HG03108 (cell line): ENCODE results near the gene CLDN8.

Experiments
- ATAC-seq: cut with Tn5 transposase; IDR thresholded peaks from one replicate; pipeline ENCODE4 v1.9.1; 2021; ENCODE audit warnings: moderate library complexity; ENCODE audit not compliant: unreplicated experiment

The CLDN8 gene

DNA sequence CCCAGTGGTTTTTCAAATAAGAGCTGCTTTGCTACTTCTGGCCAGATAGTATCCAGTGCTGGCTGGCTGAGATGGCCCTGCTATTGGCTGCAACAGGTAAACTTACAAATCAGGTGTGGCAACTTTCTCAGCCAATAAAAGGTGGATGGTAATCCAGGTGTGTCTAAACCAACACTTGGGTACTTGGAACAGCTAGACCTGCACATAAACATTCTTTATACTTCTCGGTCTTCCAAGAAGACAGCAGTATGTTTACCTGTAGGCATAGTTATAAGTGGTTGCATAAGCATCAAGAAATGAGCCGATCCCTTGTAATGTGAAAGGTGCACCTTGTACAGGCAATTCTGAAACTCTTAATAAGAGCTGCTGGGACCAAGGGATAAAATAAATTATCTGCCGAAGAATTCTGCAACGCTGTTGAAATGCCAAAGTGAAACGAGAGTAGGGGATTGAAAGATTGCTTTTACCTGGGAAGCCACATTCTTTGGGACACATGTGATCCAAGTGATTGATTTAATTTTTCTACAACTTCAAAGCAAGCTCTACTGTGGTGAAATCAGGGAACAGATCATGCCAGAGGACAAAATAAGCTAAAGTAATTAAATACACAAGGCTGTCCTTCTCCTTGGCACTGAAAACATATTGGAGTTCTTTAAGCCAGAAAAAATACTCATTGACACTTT, at the start of gene CLDN8:
Gene CLDN8 (minus strand): TSS at position 57 of the 683 bp plus-strand sequence. CDS start 172 bp downstream, outside the sequence.
- ATAC-seq, result no peak

GRCh38 chr21:30257773-30258172, 41.9 kb upstream of the CLDN8 start:
- no peak for ATAC-seq

GRCh38 chr21:30256100-30256499, 40.2 kb upstream of the CLDN8 start:
- no peak for ATAC-seq

GRCh38 chr21:30255679-30256078, 39.8 kb upstream of the CLDN8 start:
- no peak for ATAC-seq

DNA sequence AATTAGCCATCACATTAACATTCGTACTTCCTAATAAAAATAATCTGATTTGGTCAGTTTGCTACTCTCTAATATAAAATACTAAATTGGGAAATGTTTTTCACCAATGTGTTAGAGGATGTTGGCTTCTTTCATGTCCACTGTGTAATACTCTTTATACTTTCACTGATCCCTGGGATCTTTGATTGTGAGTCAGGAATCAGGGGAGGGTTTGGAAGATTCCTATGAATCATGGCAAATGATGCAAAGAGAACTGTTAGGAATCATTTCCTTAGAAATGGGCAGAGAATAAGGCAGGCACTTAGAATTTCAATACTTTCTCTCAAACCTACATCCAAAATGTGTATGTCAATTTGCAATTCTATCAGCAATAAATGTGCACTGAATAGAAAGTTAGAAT, 35.9 kb upstream of the CLDN8 start:
- ATAC-seq, result no peak

DNA sequence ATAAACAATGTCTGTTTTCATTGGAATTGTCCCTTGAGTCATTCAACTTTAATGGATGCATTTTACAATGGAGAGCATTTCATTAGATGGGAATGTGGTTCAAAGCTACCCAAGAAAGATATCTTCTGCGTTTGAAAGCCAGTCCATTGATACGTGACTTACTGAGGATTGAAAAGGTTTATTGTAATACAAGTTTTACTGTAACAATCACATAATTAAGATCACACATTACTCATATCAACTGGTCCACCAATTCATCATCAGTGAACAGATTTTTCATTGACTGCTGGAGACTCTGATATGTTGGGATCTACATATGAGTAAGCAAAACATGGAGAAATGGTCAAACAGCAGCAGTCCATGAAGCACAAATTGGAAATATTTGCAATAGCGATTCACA, 34.0 kb upstream of the CLDN8 start:
- no peak for ATAC-seq

GRCh38 chr21:30248844-30249243, 32.9 kb upstream of the CLDN8 start:
- no peak for ATAC-seq

DNA sequence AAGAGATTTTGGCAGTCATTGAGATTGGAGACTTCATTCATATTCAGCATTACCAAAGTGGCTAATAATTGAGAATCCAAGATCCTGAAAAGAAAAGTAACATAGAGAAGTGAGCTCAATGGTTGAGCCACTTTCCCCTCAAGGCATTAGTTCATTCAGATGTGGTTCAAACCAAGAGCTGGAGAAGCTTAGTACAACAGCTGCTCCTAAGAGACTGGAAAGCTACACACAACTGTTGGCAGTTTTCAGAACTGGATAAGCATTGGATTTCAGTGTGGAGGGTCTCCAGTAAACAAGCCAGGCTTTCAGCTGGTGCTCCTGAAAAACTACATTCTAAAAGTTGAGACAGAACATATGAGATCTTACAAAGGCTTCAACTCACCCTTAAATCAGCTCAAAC, 29.2 kb upstream of the CLDN8 start:
- no peak for ATAC-seq

- no peak for ATAC-seq
These were observed 27.8 kb upstream of the CLDN8 start for GRCh38 chr21:30243691-30244090.

GRCh38 chr21:30240661-30241060, 24.8 kb upstream of the CLDN8 start:
- no peak for ATAC-seq

GRCh38 chr21:30238168-30238567, 22.3 kb upstream of the CLDN8 start:
- ATAC-seq, result no peak

DNA sequence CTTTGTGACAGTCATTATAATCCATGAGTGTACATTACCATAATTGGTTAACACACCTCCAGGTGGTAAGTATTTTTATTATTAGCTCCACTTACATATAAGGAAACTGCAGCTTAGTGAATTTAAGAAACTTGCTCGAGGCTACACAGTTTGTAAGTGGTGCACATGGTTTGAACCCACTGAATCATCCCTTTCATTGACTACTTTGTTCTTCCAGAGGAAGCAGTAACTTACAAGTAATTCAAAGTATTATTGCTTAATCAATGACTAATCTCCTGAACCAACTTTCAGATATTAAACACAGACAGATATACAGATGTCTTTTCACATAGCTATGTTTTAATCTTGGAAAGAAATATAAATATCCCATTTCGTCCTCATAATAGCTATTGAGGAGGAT, 18.7 kb upstream of the CLDN8 start:
- no peak for ATAC-seq

DNA sequence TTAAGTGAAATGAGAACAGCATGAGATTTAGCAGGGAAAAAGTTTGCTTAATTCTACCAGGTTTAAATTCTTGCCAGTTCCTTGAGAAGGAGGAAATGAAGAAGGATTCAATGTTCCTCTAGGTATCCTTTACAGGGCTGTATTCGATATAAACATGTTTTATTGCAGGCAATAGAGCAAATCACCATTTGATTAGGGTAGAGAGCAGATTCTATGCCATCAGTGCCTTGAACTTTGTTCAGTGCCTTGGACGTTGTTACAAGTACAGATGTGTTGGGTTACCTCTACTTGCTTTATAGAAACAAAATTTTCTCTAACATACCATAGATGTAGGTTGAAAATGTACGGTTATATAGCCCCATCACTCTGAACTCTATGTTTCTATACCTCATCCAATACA, 18.2 kb upstream of the CLDN8 start:
- ATAC-seq, result no peak

- ATAC-seq, result no peak
These were observed 17.5 kb upstream of the CLDN8 start for GRCh38 chr21:30233228-30234020.

DNA sequence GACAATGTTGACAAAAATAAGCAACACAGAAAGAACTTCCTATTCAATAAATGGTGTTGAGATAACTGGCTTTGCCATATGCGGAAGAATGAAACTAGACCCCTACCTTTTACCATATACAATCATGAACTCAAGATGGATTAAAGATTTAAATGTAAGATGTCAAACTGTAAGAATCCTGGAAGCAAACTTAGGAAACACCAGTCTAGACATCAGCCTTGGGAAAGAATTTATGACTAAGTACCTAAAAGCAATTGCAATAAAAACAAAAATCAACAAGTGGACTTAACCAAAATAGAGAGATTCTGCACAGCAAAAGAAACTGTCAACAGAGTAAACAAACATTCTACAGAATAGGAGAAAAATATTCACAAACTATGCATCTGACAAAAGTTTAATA, 16.1 kb upstream of the CLDN8 start:
- no peak for ATAC-seq

DNA sequence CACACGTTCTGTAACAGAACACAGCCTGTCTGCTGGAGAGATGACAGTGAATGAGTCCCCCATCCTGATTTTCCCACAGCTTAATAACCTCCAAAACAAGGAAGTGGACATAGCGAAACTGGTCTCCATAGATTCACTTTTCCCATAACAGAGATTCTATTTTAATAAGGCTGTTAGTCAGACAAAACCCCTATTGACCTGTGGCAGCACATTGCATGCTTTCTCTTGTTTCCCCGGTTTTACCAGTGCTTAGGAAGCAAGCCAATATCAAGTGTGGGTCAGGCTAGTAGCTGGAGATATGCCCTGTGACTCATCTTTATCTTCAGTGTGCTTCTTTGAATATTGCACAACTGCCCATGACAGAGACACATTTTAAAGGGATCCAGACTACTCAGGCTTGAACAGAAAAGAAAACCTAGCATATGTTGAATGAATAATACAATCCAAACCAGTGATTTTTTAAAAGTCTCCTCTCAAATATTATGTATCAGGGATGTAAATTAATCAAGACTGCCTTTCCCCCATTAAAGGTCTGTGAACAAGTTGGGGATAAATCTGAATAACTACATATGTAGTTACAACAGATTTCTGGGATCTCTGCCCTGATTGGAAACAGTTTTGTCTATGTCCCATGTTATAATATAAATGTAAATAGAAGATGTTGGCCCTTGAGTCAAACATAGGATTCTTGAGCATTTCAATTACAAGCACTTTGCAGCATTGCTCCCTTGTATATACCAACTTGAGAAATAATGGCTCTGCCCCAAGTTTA, 11.9 kb upstream of the CLDN8 start:
- ATAC-seq, result no peak

GRCh38 chr21:30227128-30227527, 11.2 kb upstream of the CLDN8 start:
- ATAC-seq, result no peak

DNA sequence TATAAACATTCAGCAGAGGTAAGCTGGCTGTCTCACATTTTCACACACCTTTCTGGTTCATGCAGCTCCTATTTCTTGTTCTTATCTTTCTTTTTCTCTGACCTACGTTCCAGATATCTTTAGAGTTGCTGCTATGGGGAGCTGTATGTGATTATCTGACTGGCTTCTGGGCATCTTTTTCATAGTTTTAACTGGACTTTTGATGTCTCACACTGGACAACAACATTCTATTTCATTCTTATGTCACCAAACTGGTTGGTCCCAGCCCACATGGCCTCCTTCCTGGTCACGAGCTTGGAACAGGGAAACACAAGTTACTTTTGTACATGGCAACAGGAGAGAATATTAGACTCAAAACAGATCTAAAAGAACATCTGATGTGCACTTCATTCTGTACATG, 7.7 kb upstream of the CLDN8 start:
- ATAC-seq, result no peak

GRCh38 chr21:30222724-30223123, 6.8 kb upstream of the CLDN8 start:
- ATAC-seq, result no peak

- no peak for ATAC-seq
These were observed 4.8 kb downstream of the CLDN8 start for GRCh38 chr21:30211071-30211470.

DNA sequence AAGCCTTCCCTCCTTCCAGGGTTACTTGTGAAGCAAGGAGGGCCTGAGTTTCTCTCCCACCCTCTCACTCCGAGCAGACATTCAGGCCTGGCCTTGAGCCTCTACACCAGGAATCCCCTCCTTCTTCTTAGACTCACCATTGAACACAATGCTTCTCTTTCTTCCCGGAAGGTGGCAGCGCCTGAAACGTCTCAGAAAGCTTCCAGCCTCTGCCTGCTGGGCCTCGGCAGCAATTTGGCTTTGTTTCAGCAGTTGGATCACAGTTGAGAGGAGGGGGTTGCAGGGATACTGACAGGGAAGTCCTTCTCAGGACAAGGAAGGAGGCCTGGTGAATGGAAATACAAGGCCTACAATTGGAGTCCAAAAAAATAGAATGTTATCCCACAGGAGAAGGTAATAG, 6.3 kb downstream of the CLDN8 start:
- no peak for ATAC-seq

GRCh38 chr21:30207252-30207579, 8.7 kb downstream of the CLDN8 start:
- no peak for ATAC-seq
